HG03064 (cell line): Measurements from ENCODE around the gene SYCE1.
"Not testable (repeated sequence)": the region's sequence is repeated elsewhere in the genome, so short reads cannot be mapped to it uniquely, and the experiment has no call there.

Experiments
- ATAC-seq: cut with Tn5 transposase; IDR thresholded peaks from one replicate; pipeline ENCODE4 v1.9.1; 2021; ENCODE audit warnings: low read depth; ENCODE audit not compliant: unreplicated experiment

The SYCE1 gene, protein sequence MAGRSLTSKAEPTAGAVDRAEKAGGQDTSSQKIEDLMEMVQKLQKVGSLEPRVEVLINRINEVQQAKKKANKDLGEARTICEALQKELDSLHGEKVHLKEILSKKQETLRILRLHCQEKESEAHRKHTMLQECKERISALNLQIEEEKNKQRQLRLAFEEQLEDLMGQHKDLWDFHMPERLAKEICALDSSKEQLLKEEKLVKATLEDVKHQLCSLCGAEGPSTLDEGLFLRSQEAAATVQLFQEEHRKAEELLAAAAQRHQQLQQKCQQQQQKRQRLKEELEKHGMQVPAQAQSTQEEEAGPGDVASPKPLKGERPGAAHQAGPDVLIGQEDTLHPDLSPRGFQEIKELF

DNA sequence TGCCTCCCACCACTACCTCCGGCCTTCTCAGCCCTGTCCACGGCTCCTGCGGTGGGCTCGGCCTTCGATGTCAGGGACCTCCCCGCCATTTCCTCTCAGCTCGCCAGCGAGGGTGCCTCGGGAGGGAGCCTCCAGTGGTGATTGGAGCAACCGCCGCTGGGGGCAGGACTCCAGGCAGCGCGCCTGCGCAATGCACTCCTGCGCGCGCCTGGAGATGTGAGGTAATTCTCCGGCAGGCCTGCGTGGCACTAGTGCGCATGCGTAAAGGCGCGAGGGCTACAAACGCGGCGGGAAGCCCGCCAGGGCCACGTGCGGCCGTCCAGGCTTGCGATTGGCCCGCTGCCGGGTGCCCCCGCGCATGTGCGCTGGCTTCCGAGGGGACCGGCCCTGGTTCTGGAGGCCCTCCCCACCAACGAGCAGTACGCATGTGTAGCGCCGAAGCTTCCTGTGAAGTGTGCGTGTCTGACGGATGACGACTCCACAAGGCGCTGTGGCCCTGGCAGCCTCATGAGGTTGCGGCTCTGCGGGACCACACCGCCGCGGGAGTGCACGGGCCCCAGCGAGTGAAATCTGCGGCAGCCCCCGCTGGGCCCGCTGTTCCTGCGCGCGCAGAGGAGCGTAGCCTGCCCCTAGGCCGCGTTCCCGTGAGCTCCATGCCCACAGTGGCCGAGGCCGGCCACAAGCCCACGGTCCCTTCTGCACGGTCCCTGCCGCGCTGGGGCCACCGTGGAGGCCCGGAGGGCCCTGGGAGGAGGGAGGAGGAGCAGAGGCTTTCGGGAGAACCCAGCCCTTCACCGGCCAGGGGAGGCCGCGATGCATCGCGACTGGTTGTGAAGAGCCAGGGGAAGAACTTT, at the start of gene SYCE1:
SYCE1 (minus strand) TSS at position 143 of the 854 bp plus-strand sequence; CDS start at position 89, 54 bp downstream.
- ATAC-seq: no peak

DNA sequence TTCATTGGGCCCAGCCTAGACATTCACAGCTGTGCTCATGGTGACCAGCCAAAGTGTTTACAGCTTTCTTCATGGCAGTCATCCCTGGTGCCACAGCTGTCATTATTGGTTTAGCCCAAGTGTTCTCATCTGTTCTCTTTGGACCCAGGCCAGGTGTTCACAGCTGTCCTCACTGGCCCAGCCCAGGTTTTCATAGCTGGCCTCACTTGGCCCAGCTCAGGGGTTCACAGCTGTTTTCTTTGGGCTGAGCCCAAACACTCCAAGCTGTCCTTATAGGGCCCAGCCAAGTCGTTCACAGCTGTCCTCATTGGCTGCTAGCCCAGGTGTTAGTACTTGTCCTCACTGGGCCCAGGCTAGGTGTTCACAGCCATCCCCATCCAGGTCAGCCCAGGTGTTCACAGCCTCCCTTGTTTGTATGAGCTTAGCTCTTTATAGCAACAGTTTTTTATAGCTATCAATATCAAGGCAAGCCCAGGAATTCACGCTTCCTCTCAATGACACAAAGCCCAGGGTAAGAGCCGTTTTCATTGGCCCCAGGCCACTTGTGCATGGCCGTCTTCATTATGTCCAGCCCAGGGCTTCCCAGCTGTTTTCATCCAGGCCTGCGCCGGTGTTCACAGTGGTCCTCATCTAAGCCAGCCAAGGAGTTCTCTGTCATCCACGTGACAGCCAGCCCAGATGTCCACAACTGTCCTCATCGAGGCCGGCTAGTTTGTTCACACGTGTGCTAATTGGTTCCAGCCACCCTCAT, 49.6 kb upstream of the SYCE1 start:
- ATAC-seq: no peak

DNA sequence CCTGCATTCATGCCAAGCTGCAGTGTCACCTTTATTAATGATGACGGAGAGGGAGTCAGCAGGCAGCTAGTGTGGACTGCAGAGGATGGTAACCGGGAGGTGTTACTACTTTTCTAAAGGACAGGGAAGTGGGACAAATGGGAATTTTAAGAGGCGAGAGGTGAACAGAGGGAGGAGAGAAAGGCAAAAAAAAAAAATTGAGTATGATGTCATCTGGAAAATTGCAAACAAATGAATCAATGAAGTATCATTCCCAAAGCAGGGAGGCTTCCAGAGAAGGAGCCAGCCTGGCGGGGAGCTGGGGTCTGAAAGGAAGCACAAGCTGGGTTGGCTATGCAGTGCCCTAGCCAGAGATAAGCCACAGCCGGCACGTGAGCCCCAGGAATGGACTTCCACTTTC, 48.3 kb upstream of the SYCE1 start:
- no peak for ATAC-seq

GRCh38 chr10:133611079-133611478, 45.7 kb upstream of the SYCE1 start:
- ATAC-seq: no peak

DNA sequence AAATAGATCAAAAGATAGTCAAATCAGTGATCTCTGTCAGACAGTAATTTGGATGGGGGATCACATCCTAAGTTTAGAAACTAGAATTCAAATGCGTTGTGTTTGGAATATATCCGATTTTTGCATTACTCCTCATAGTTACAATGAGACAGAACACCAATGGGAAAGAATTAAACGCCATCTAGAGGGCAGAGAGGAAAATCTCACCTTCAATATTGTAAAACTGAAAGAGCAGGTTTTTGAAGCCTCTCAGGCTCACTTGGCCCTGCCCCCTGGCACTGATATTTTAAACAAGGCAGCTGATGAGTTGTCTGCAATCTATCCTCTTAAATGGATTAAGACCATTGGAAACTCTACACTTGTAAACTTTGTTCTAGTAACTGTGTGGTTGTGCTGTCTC, 43.5 kb upstream of the SYCE1 start:
- ATAC-seq: no peak

DNA sequence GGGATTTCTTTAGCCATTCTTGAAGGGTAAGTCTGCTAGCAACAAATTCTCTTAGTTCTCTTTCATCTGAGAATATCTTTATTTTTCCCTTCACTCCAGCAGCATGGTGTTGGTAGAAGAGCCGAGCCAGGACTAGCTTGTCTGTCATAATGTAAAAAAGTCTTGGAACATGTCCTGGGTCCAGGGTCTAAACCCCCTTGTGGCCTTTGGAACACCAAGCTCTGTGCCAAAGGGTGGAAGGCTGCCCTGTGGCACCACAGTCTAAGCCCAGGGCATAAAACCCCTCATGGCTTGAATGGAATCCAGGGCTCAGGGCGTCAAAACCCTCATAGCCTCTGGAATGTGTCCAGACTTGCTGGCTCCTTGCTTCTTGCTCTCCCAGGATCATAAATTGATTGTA, 38.1 kb upstream of the SYCE1 start:
- ATAC-seq: not testable (repeated sequence)

- ATAC-seq: no peak
Observed at GRCh38 chr10:133600657-133601056, 35.3 kb upstream of the SYCE1 start.

GRCh38 chr10:133599869-133600268, 34.5 kb upstream of the SYCE1 start:
- ATAC-seq: not testable (repeated sequence)

GRCh38 chr10:133592716-133593115, 27.3 kb upstream of the SYCE1 start:
- no peak for ATAC-seq

- no peak for ATAC-seq
Observed at GRCh38 chr10:133590970-133591359, 25.6 kb upstream of the SYCE1 start.

- ATAC-seq: no peak
Observed at GRCh38 chr10:133590226-133590969, 25.0 kb upstream of the SYCE1 start.

DNA sequence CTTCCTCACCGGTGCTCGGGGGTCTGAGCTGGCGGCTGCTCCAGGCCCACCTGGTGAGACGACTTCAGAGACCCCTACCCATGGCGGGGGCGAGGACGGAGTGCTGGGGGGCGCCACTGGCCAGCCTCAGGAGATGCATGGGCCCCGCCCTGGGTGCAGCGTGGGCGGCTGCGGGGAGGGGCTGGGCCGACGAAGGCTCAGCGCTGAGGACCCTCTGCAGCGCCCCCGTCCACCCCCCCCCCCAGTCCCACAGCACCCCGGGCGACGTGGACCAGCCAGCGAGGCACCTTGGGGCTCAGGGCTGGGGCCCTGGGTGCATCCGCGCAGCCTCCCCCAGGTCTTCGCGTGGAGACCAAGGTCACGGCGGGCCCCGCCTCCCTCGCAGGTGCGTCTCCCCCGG, 11.7 kb upstream of the SYCE1 start:
- not testable (repeated sequence) for ATAC-seq

- ATAC-seq: not testable (repeated sequence)
Observed at GRCh38 chr10:133573460-133573859, 8.1 kb upstream of the SYCE1 start.

GRCh38 chr10:133572055-133572454, 6.7 kb upstream of the SYCE1 start:
- ATAC-seq: not testable (repeated sequence)

DNA sequence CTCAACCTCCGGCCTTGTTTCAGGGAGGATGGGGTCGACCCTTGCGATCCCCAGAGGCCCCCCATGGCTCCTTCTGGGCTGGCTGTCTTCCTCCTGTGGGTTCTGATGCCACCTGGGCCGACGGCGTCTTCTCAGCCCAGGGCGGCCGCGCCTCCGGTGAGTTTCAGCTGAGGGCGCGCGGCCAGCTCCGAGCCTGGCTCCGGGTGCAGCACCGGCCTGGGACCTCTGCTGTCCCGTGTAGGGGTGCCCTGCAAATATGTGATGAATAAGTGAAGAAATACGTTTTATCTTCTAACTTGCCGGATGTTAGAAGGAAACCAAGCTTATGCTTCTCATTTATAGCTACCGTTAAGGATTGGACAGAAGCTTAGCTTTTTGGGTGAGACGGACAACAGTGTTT, 4.4 kb upstream of the SYCE1 start:
- ATAC-seq: not testable (repeated sequence)

DNA sequence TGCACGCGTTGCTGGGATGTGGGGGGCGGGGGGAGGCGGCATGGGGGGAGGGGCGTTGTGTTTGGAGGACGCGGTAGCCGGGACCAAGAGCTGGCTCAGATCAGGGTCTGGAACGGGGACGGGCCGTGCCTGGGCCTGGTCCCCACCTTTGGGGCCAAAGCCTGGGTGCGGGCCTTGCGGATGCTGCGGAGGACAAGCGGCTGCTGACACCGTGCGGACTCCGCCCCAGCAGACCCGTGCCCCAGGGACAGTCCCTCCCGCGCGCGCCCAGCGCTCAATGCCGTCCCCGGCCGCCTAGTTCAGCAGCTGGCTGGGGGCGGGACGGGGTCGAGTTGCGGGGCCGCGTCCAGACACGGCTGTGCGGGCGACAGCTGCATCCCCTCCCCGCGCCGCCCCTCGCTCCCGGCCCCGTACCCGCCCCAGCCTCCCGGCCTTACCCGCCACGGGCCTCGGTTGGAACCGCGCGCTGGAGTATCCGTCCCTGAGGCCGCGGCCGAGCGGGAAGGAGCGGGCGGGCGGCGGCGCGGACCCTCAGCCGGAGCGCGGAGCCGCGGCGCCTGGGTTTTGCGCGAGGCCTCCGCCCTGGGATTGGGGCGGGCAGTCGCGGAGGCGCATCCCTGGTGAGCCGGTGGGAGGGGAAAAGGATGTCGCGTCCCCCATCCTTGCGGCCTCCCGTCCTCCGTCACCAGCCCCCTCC, 3.6 kb upstream of the SYCE1 start:
- not testable (repeated sequence) for ATAC-seq

DNA sequence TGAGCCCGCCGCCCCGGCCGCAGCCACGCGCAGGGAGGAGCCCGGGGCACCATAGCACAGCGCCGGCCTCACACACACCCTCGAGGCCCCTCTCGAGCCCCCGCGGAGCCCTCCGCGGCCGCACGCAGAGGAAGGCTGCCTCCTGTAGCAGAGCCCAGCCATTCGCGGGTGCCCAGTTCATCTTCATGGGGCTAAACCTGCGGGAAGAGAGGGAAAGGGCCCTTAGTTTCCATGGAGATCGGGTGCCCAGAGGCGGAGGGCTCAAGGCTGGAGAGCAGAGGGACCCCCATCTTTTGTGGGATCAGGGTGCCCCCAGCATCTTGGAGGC, 2.9 kb upstream of the SYCE1 start:
- ATAC-seq: no peak

- no peak for ATAC-seq
Observed at GRCh38 chr10:133567609-133568286, 2.4 kb upstream of the SYCE1 start.

DNA sequence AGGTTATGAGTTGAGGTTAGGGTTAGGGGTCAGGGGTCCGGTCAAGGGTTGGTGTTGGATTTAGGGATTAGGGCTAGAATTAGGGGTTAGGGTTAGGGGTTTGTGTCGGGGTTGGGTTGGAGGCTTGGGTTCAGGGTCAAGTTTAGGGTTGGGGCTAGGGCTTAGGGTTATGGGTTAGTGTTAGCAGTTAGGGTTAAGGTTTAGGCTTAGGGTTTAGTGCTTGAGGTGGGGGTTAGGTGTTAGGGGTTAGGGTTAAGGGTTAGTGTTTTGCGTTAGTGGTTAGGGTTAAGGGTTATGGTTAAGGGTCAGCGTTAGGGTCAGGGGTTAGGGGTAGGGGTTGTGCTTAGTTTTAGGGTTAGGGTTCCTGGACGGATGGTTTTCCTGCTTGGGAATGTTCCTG, 1.7 kb upstream of the SYCE1 start:
- ATAC-seq: no peak
